SK-N-MC (cell line): ENCODE results near the gene PPIG.
"Not testable (repeated sequence)": the region's sequence is repeated elsewhere in the genome, so short reads cannot be mapped to it uniquely, and the experiment has no call there.

Source experiments
- EZH2 ChIP-seq: fragments of 200-600 bp; sonication (generic); IDR thresholded peaks from one replicate; pipeline ENCODE4 v1.6.1; 2017; ENCODE audit warnings: antibody characterized with exemption
- POLR2AphosphoS5 ChIP-seq: IDR thresholded peaks from 2 replicates; pipeline ENCODE4 v1.6.1; 2012; ENCODE audit warnings: mild to moderate bottlenecking, low read depth, low read length, borderline replicate concordance

DNA sequence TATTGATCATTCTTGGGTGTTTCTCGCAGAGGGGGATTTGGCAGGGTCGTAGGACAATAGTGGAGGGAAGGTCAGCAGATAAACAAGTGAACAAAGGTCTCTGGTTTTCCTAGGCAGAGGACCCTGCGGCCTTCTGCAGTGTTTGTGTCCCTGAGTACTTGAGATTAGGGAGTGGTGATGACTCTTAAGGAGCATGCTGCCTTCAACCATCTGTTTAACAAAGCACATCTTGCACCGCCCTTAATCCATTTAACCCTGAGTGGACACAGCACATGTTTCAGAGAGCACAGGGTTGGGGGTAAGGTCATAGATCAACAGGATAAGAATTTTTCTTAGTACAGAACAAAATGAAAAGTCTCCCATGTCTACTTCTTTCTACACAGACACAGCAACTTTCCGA lies 9.6 kb upstream of the PPIG start:
- not testable (repeated sequence) for TF ChIP-seq POLR2AphosphoS5, EZH2
